ENCODE data around the gene ZNF266.

DNA sequence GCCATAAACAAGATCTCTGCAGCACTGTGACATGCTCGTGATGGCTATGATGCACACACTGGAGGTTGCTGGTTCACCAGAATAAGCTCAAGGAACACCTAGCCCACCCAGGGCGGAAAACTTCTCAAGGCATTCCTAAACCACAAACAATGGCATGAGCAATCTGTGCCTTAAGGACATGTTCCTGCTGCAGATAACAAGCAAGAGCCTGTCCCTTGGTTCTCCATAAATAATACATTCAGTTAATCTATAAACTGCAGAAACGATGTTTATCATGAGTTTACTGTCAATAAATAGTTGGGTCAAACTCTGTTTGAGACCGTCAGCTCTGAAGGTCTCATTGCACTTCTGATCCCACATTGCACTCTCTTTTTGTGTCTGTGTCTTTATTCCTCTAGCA is 18.6 kb upstream of the ZNF266 start:
- TF ChIP-seq, protein P1, sequence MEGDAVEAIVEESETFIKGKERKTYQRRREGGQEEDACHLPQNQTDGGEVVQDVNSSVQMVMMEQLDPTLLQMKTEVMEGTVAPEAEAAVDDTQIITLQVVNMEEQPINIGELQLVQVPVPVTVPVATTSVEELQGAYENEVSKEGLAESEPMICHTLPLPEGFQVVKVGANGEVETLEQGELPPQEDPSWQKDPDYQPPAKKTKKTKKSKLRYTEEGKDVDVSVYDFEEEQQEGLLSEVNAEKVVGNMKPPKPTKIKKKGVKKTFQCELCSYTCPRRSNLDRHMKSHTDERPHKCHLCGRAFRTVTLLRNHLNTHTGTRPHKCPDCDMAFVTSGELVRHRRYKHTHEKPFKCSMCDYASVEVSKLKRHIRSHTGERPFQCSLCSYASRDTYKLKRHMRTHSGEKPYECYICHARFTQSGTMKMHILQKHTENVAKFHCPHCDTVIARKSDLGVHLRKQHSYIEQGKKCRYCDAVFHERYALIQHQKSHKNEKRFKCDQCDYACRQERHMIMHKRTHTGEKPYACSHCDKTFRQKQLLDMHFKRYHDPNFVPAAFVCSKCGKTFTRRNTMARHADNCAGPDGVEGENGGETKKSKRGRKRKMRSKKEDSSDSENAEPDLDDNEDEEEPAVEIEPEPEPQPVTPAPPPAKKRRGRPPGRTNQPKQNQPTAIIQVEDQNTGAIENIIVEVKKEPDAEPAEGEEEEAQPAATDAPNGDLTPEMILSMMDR (IDR thresholded peaks at IDR 0.05) = no peak
- no peak for TF ChIP-seq POLR2A (IDR thresholded peaks at IDR 0.05)
